ENCODE measurements around the gene LBX1.

The LBX1 gene

GRCh38 chr10:101244321-101245050, 15.2 kb upstream of the LBX1 start:
- no peak for TF ChIP-seq CTCF (IDR thresholded peaks at IDR 0.05; ENCODE audit: insufficient read depth, missing control alignments)
- DNase-seq (ENCODE audit: insufficient read length, low spot score) (no peak), FAIRE-seq (no peak)

GRCh38 chr10:101241840-101242707, 12.8 kb upstream of the LBX1 start:
- DNase-seq (ENCODE audit: insufficient read length, low spot score): no peak
- no peak for FAIRE-seq
- TF ChIP-seq CTCF (IDR thresholded peaks at IDR 0.05; ENCODE audit: insufficient read depth, missing control alignments): no peak

- peak; percentile 33 for TF ChIP-seq CTCF (IDR thresholded peaks at IDR 0.05; ENCODE audit: insufficient read depth, missing control alignments)
- no peak for FAIRE-seq
Observed at GRCh38 chr10:101238732-101239105, 9.5 kb upstream of the LBX1 start.

GRCh38 chr10:101237982-101238731, 8.9 kb upstream of the LBX1 start:
- no peak for FAIRE-seq
- DNase-seq (ENCODE audit: insufficient read length, low spot score): no peak
- TF ChIP-seq CTCF (IDR thresholded peaks at IDR 0.05; ENCODE audit: insufficient read depth, missing control alignments): no peak

More at GRCh38 chr10:101238732-101239105, 9.5 kb upstream of the LBX1 start:
- no peak for DNase-seq (ENCODE audit: insufficient read length, low spot score)

- DNase-seq (ENCODE audit: insufficient read length, low spot score) (no peak), FAIRE-seq (no peak)
- no peak for TF ChIP-seq CTCF (IDR thresholded peaks at IDR 0.05; ENCODE audit: insufficient read depth, missing control alignments)
Observed at GRCh38 chr10:101237081-101237981, 8.1 kb upstream of the LBX1 start.

- no peak for TF ChIP-seq CTCF (IDR thresholded peaks at IDR 0.05; ENCODE audit: insufficient read depth, missing control alignments)
- no peak for FAIRE-seq
- DNase-seq (ENCODE audit: insufficient read length, low spot score): no peak
Observed at GRCh38 chr10:101236376-101237080, 7.3 kb upstream of the LBX1 start.
